Measurements from ENCODE around the gene CAPN5.

DNA sequence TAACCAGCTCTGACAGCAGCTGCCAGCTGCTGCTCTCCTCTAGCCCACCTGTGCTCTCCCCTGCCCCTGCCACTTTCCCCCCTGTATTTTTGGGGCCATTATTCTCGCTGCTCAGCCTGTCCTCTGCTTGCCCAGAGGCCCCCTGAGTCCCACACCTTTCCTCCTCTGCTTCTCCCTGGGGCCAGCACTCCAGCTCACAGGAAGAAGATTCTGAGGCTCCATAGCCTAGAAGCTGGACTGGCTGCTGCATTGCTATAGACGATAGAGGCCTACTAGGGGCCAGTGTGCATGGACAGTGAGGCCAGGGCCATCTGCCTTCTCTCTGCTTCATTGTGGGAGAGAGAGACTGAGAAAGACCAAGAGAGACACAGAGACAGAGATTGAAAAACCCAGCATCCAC lies 36.5 kb downstream of the CAPN5 start:
- TF ChIP-seq CTCF (IDR thresholded peaks at IDR 0.05; ENCODE audit: low read depth, low read length) = no peak
- TF ChIP-seq POLR2A (IDR thresholded peaks at IDR 0.05; ENCODE audit: extremely low read depth, insufficient read length) = no peak
- TF ChIP-seq, protein P1, sequence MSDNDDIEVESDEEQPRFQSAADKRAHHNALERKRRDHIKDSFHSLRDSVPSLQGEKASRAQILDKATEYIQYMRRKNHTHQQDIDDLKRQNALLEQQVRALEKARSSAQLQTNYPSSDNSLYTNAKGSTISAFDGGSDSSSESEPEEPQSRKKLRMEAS (IDR thresholded peaks at IDR 0.05; ENCODE audit: low read depth, low read length) = no peak
- no peak for TF ChIP-seq MYC (IDR thresholded peaks at IDR 0.05; ENCODE audit: low read depth, low read length)

Measured in NB4 (cell line).